HG02852 (cell line): Measurements from ENCODE around the gene SMYD2.

Source experiments
- ATAC-seq: cut with Tn5 transposase; IDR thresholded peaks from one replicate; pipeline ENCODE4 v1.9.1; 2021; ENCODE audit warnings: mild to moderate bottlenecking, moderate library complexity; ENCODE audit not compliant: unreplicated experiment

The SMYD2 gene

DNA sequence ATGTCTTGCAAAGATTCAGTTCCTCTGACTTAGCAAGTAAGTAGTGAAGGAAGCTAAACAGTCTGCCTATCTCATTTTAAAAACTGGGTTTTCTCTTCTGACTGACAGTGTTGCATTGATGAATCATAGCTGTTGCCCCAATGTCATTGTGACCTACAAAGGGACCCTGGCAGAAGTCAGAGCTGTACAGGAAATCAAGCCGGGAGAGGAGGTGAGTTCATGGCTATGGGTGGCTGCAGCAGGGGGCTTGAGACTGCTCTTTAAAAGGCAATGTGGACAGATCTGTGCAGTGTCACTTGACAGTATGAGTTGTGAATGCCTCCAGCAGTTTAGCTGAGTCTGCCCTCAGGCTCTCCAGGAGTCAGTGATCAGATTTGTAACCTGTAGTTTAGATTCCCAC lies 46.6 kb downstream of the SMYD2 start:
- ATAC-seq: no peak

DNA sequence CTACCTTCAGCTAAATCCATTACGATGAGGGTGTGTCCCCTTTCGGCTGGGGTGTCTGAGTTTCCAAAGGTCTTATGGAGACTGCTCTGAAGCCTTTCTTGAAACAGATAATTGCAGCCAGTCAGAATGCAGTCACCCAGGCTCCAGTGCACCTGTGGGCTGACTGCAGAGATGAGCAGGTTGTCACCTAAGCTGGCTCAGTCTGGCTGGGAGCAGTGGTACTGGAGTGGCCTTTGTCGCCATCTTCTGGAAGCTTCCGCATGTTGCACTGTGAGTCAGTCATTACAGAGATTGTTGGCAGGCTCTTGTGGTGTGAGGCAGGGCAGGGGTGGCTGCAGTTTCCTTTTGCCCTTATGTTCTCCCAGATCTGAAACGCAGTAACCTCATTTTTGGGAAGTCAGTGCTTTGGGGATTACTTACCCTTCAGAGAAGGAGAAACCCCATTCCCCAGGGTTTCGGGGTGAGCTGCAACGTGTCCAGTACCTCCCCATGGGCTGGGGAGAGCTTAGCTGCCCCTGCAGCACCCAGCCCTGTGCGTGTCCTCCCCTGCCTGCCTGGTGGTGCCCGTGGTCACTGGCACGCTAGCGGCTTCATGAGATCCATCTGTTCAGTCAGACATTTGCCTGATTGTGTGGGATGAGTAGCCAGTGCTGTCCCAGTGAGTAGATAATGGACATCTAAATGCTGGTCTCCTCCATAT lies 48.0 kb downstream of the SMYD2 start:
- ATAC-seq: peak; percentile 89

DNA sequence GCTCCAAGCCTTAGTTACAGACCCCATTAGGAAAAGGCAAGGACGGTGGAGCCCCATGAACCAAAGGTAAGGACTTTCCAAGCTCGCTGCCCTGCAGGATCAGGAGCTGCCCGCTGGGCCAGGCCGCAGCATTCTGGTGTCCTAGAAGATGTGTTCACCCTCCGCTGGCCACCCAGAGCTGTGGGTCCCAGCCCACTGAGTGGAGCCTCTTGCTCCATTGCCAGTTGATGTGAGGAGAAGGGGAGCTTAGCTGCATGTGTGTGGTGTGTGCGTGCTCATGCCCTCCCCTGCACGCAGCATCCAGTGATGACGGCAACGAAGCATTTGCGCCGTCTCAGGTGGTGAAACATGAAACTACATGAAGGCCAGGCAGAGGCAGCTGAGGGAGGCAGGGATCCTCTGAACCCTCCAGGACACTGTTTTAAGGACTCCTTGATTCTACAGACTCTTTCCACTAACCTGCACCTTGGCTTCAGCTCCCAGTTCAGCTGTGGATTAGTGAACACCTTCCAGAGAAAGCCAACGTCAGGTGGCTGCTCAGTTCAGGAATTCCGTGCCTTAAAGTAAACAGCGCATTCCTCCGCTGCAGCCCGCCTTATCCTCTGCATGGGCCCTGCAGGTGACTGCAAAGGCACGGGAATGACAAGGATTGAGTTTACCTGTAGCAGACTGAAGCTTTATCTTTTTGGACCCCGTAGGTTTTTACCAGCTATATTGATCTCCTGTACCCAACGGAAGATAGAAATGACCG lies 48.7 kb downstream of the SMYD2 start:
- no peak for ATAC-seq

DNA sequence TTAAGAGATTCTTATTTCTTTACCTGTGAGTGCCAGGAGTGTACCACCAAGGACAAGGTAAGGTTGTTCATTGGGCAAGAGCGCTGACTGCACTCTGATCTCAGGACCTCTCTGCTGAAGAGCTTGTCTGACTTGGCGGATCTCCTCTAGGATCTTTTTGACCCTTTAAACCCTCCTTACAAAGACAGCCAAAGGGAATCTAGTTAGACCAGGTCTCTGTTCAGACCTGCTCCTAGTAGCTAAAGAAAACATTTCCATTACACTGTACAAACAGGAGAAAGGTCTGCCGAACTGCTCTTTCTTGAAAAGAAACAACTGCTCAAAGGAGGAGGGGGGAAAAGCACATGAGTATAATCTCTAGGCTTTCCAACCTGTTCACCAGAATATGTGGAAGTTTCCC lies 49.3 kb downstream of the SMYD2 start:
- no peak for ATAC-seq

DNA sequence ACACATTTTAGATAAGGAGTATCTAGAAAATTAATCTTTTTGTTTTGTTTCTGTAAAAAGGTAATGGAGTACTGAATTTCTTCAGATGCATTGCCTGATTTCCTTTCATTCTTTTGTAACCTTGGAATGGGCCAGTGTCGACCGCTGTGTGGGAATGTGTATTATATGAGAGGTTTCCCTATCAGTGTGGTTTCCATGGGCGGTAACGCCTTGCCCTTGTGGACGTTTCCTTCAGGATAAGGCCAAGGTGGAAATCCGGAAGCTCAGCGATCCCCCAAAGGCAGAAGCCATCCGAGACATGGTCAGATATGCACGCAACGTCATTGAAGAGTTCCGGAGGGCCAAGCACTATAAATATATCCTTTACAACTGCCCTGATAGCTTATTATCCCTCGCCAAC lies 49.8 kb downstream of the SMYD2 start:
- no peak for ATAC-seq

DNA sequence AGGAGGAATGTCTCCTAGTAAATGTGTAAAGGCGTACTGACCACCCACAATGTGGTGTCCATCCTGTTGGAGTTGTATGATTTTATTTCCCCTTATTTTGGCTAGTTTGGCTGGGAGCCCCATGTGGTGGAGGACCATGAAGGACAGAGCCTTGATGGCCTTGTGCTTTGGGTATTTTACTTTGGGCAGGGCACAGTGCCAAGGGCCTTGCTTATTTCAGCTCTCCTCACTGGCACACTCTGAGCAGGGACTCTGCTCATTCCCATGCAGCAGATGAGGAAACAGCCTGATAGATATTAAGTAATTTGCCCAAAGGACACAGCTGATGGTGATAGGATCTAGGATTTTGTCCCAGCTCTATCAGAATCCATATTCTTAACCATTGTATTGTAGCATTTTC lies 50.2 kb downstream of the SMYD2 start:
- no peak for ATAC-seq

DNA sequence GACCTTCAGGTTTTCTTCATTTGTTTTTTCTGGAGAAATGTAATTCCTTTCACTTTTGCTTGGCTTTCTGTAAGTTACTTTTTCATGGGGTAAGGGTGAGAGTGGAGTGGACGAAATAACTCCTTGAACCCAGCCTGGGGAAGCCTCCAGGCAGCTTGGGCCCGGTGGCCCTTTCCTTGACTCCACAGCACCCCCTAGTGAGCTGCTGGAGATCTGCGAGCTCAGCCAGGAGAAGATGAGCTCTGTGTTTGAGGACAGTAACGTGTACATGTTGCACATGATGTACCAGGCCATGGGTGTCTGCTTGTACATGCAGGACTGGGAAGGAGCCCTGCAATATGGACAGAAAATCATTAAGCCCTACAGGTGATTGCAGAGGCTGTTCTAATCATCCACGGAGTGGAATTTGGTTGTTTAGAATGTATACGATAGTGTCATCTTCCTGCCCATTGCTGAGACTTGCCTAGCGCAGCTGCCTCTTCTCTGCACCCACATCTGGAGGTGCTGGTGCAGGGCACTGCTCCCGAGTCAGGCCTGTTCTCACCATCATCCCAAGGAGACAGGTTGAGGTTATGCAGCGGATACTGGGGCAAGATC lies 51.0 kb downstream of the SMYD2 start:
- peak; percentile 44 for ATAC-seq

DNA sequence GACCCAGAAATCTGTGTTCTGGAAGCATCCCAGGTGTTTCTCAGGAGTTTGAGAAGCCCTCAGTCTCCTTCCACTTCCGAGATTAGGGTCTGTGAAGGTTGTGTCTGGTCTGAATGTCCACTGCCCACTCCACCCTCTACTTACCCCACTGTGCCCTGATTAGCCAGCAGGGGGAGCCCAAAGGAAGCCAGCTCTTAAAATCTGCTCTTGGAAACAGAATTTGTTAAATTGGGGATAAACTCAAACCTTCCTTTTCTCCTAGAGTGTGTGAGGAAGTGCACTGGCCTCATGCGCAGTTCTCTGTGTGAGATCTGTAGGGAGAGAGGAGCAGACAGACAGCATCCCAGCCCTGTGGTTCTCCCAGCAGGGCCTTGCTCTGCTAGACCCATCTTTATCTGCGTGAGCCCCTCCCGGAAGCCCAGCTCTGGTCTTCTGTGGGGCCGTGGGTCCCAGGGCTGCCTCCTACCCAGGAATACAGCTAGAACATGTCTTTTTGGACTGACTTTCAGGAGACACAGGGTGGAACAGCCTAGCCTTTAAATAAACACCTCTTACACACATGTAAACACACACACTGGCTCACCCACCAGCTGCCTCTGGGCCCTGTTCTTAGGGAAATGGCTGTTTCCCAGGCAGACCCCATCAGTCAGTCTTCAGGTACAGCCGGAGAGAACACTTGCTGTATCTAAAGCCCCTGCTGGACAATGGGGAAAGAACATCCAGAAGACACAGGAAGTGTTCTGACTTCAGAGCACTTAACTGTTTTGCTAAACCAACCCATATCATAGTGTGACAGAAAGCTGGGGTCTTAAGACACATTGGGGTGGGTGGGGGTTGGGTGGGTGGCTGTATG lies 52.2 kb downstream of the SMYD2 start:
- ATAC-seq: no peak

DNA sequence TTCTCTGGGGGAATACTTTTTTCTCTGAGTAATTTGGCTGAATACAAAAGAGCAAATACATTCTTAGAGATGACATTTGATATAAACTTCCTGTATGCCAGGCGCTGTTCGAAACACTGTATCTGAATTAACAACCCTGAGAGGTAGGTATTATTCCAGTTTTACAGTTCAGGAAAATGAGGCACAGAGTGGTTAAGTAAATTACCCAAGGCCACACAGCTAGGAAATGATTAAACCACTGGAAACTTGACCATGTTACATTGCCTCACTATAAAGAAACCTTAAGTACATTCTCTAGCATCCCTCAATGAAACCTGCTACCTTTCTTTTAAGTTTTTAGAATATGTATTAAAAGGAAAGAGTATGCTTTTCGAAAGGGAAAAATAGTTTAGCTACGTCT lies 54.6 kb downstream of the SMYD2 start:
- no peak for ATAC-seq

DNA sequence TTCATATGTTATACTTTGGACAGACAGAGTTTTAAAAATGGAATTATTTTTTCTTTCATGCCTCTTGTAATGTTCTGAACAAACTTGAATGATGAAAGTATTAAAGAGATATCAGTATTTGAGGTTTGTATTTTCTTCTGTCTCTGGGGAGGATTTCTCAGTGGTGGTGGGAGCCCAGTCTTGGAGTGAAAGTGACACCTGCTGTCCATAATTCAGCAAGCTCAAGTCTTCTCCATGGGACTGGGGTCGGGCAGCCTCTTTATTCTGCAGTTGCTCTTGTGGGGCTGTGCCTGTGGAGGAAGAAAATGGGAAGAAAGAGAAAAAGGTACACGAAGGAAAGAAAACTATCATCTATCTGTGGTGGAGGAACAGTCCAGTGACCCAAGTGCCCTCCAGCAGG lies 56.1 kb downstream of the SMYD2 start:
- ATAC-seq: no peak

DNA sequence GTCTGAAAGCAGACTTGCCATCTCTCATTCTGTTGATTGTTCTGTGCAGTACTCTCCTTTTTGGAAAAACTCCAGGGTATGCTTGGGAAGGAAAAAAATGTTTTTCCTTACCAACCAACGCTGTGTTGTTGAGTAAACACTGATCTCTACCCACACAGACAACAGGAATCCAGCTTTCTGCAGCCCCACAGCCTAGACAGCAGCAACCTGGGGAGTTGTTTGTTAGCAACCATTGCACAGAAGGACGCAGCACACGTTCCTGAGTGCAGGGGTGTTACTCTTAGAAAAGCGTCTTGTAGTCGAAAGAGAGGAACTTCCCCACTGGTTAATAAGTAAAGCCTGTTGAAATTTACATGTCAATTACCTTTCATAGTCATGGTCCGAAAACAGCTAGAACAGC lies 56.6 kb downstream of the SMYD2 start:
- no peak for ATAC-seq

DNA sequence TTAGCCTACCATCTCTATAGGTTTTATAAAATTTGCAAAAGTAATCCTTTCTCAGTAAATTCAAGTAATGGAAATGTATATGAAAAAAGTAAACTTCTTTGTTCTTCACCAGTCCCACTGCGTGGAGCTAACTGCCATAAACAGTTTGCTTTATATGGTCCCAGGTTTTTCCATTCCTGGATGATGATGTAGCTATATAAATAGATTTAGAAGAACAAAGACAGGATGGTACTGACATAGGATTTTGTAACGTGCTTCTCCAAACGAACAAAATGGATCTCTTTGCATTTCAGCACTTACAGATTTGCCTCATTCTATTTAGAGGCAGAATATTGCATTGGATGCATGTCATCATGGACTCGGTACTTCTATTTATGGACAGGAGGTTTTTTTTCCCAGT lies 57.3 kb downstream of the SMYD2 start:
- ATAC-seq: no peak

DNA sequence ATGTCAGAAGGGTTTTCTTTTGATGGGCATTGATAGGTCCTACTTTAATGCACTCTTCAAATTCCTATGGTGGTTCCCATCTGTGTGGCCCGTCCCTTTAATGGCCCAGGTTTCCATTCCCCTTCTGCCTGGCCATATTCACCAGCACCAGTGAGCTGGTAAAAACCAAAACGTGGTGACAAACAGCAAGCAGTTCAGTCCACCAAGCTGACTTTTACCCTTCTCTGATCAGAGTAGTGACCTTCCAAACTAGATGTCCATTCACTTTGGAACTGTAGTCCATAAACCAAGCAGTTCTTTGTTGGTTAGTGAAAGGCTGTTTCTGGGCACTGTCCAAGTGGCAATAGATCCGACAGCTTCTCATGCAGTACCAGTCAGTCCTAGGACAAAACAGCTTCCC lies 60.5 kb downstream of the SMYD2 start:
- no peak for ATAC-seq

DNA sequence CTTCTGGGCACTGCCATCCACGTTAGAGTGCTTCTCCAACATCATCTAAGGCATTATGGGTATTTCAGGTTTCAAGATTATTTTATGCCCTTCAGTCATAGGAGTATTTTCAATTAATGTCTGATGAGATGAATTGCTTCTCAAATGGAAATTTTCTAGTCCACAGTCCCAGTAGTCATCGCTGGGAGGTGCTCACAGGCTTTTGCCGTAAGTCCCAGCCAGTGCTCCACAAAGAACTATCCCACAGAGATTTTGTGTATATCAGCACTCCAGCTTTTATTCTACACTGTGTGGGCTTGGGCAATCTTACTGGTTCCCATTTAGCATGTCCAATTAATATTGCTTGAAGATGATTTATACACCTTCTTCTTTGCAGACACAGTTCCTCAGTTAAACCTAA lies 61.0 kb downstream of the SMYD2 start:
- ATAC-seq: no peak

DNA sequence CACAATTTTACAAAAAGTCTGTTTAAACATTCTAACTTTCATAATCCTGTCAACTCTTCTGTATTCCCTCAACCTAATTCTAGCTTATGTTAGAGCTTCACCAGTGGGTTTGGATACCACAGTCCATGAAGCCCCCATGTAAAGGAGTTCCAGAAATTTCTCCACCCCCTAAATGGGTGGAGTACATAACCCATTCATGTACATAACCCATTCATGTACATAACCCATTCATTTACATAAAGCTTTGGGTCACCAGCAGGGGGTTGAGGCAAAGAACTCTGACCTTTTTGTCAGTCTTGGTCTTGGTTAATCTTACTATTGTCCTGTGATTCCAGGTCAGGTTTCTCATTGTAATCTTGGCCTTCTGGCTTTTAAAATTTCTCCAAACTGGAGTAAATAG lies 61.6 kb downstream of the SMYD2 start:
- ATAC-seq: no peak

DNA sequence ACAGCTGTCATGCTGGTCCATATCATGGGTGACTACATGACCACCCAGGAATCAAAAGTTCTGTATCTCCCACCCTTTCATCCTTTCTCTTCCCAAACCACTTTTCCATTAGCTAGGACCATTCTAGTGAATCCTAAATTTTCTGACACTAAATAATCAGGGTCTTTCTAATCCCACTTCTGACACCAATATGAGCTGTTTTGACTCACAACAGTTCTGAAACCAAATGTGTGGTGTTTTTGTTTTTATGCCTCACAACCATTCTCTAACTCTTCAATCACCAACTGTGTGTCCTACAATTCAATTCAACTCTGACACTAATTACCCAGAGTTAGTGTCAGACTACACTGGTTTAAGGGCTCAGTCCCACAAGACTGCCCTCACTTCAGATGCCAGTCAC lies 63.9 kb downstream of the SMYD2 start:
- ATAC-seq: no peak

DNA sequence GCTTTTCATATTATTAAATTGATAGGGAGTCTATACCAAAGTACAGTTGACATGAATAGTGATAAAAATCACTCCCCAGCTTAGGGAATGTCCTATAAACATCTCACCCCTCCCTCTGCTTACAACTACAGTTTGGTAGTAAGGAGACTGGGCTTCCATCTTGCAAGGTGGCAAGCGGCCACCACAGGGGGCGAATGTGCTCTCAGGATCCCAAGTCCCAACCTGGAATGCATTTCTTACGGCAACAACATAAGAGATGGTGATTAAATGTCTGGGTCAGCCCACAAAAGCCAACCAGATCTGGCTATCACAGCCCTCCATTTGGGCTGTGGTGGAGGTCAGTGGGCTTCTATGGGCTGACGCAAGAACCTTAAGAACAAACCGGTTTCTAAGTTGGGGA lies 68.0 kb downstream of the SMYD2 start:
- ATAC-seq: no peak

DNA sequence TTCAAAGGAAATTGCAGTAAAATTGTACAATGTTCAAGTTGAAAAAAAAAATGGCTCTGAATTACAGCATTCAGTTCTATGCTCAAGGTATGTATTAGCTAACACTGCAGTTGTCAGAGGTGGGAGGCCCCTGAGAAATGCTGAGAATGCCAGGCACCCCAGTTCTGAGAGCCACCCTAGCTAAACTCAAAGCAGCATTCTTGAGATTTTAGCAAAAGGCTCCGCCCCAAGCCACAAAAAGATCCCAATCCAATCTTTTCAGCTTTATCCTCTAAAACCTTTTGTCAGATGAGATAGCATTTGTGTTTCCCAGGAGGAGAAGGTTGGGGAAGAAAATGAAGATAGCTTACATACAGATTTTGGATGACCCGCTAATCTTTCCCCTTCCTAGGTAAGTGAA lies 68.8 kb downstream of the SMYD2 start:
- no peak for ATAC-seq

DNA sequence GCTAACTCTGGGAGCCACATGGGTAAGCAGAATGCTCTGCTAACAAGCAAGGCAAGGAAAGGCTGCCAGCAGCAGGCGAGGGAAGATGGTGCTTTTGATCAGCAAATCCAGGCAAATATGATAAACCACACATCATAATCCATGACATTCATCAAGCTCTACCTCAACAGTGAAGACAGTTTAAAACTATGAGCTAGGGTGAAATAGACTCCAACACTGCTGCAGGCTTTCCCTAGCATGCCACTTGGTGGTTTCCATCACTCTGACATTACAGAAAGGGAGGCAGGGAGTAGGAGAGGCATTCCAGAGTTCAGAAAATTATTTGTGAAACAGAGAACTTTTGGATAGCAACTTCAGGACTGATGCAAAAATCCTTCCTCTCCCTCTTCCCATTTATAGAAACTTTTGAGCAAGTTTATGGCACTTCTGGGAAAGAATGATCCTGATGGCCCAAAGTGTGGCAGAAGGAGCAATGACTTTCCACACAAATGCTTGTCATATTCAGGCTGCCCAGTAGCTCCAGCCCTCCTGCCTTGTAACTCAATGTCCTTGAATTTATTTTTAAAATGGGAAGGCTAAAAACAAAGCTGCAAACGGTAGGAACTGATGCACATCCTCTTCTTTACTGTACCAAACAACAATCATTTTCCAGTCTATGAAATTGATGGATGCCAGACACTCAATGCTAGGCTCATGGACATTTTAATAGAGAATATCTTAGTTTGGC lies 70.8 kb downstream of the SMYD2 start:
- no peak for ATAC-seq

DNA sequence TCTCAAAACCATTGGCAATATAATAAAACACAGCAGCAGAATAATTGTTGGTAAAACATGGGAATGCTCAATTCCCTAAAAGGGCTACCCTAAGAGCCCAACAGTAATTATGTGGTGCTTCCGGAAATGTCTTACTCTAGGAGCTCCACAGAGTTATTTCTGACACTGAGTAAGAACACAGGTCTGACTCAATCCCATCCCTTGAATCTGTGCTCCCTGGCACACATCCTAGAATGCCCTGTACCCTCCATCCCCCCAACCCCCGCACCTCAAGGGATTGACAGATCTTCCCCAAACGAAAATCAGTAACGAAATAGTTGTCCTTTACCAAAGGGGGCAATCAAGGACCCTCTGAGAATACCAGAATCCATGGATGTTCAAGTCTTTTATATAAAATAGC lies 71.9 kb downstream of the SMYD2 start:
- ATAC-seq: no peak
